Type B pancreatic cell (in vitro differentiated cells): ENCODE data around the gene PYURF. TPM values are rescaled to one million over a fixed set of nuclear protein-coding genes. Genes with fewer than 3 reads are reported as not detected.
A peak's percentile ranks its signal among the peaks of the same experiment; 100 is the strongest.

Experiments used
- DNase-seq: peaks from one replicate; pipeline ENCODE4 v3.0.0; 2021; ENCODE audit warnings: mixed read lengths; ENCODE audit not compliant: unreplicated experiment; ENCODE audit errors: extremely low spot score
- H3K27ac Mint-ChIP-seq: 2 replicates; pipeline ENCODE4 v1.8.0; 2021; ENCODE audit warnings: mild to moderate bottlenecking, mixed read lengths
- H3K27me3 Mint-ChIP-seq: 2 replicates; pipeline ENCODE4 v1.8.0; 2021; ENCODE audit warnings: mixed read lengths
- H3K36me3 Mint-ChIP-seq: 2 replicates; pipeline ENCODE4 v1.8.0; 2021; ENCODE audit warnings: mixed read lengths
- H3K4me1 Mint-ChIP-seq: one replicate; pipeline ENCODE4 v1.8.0; 2021; ENCODE audit warnings: mixed read lengths; ENCODE audit not compliant: unreplicated experiment
- H3K4me3 Mint-ChIP-seq: 2 replicates; pipeline ENCODE4 v1.8.0; 2021; ENCODE audit warnings: mild to moderate bottlenecking, mixed read lengths
- H3K9me3 Mint-ChIP-seq: 2 replicates; pipeline ENCODE4 v1.8.0; 2021; ENCODE audit warnings: mixed read lengths
- total RNA-seq: library from RNA; stranded (reverse); gene quantifications from 2 replicates; pipeline ENCODE4 v1.2.1, GENCODE V29; 2021; ENCODE audit warnings: low replicate concordance
- TF ChIP-seq, protein P1 (sequence below): fragments of 200-600 bp; sonication (generic); conservative IDR thresholded peaks from 2 replicates; pipeline ENCODE4 v1.5.0; 2021; ENCODE audit warnings: antibody characterized with exemption, mild to moderate bottlenecking

Gene PYURF
- total RNA-seq, 1 donor from 2014 or later = 58.6 TPM

GRCh38 chr4:88528861-88529260, 5.3 kb upstream of the PYURF start:
- Mint-ChIP-seq H3K27ac (no peak overlapping the region), H3K36me3 (no peaks in the 10 kb centered on the region), H3K4me3 (no peak overlapping the region), H3K27me3 (no peaks in the 10 kb centered on the region), H3K4me1 (peaks cover 4% of the 10 kb centered on the region), H3K9me3 (no peaks in the 10 kb centered on the region)
- TF ChIP-seq, protein P1, sequence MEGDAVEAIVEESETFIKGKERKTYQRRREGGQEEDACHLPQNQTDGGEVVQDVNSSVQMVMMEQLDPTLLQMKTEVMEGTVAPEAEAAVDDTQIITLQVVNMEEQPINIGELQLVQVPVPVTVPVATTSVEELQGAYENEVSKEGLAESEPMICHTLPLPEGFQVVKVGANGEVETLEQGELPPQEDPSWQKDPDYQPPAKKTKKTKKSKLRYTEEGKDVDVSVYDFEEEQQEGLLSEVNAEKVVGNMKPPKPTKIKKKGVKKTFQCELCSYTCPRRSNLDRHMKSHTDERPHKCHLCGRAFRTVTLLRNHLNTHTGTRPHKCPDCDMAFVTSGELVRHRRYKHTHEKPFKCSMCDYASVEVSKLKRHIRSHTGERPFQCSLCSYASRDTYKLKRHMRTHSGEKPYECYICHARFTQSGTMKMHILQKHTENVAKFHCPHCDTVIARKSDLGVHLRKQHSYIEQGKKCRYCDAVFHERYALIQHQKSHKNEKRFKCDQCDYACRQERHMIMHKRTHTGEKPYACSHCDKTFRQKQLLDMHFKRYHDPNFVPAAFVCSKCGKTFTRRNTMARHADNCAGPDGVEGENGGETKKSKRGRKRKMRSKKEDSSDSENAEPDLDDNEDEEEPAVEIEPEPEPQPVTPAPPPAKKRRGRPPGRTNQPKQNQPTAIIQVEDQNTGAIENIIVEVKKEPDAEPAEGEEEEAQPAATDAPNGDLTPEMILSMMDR = peak; percentile 47
- DNase-seq = no peak

GRCh38 chr4:88527787-88528186, 4.2 kb upstream of the PYURF start:
- no peaks in the 10 kb centered on the region for H3K27me3 Mint-ChIP-seq
- H3K27ac Mint-ChIP-seq = no peak overlapping the region
- H3K4me3 Mint-ChIP-seq = no peak overlapping the region
- H3K36me3 Mint-ChIP-seq = peaks cover 1% of the 10 kb centered on the region
- no peaks in the 10 kb centered on the region for H3K9me3 Mint-ChIP-seq
- TF ChIP-seq, protein P1 = no peak
- DNase-seq = no peak
- H3K4me1 Mint-ChIP-seq = peaks cover 4% of the 10 kb centered on the region

- no peak for DNase-seq
- Mint-ChIP-seq H3K27me3 (no peaks in the 10 kb centered on the region), H3K27ac (no peak overlapping the region), H3K4me1 (peaks cover 16% of the 10 kb centered on the region), H3K4me3 (peak overlapping the region; percentile 66), H3K36me3 (peaks cover 7% of the 10 kb centered on the region), H3K9me3 (no peaks in the 10 kb centered on the region)
- TF ChIP-seq, protein P1 = peak; percentile 56
These were observed 2.7 kb upstream of the PYURF start for GRCh38 chr4:88526221-88526815.

DNA sequence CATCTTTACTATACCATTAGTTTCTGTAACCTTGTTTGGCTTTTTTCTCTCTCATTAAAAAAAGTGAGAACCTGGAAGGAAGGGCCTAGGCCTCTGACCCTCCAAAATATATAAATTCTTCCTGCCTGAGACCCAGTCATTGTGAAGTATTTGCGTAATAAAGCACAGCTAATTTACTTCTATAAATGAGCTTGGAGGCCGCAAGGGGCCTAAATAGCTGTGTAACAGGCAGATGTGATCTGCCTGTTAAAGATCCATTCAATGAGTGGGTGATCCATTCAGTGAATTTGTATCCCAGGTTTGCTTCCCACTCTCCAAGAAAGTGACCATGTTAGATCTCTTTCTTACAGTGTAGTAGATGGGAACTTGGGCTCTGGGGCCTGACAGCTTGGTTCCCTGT, 595 bp upstream of the PYURF start:
- Mint-ChIP-seq H3K9me3 (no peaks in the 10 kb centered on the region), H3K36me3 (peaks cover 17% of the 10 kb centered on the region), H3K27me3 (no peaks in the 10 kb centered on the region), H3K27ac (peak overlapping the region; percentile 74), H3K4me1 (peaks cover 20% of the 10 kb centered on the region), H3K4me3 (peak overlapping the region; percentile 99)
- DNase-seq = no peak
- TF ChIP-seq, protein P1 = no peak

GRCh38 chr4:88522702-88523324, 763 bp downstream of the PYURF start:
- no peaks in the 10 kb centered on the region for H3K27me3 Mint-ChIP-seq
- TF ChIP-seq, protein P1 = no peak
- peaks cover 20% of the 10 kb centered on the region for H3K4me1 Mint-ChIP-seq
- H3K4me3 Mint-ChIP-seq = peak overlapping the region; percentile 99
- no peaks in the 10 kb centered on the region for H3K9me3 Mint-ChIP-seq
- peak overlapping the region; percentile 94 for H3K27ac Mint-ChIP-seq
- H3K36me3 Mint-ChIP-seq = peaks cover 17% of the 10 kb centered on the region
- no peak for DNase-seq
